HG02938 (cell line): ENCODE results near the gene GZF1.

Source experiments
- ATAC-seq: cut with Tn5 transposase; IDR thresholded peaks from one replicate; pipeline ENCODE4 v1.9.1; 2021; ENCODE audit warnings: mild to moderate bottlenecking, moderate library complexity; ENCODE audit not compliant: unreplicated experiment

Gene GZF1

DNA sequence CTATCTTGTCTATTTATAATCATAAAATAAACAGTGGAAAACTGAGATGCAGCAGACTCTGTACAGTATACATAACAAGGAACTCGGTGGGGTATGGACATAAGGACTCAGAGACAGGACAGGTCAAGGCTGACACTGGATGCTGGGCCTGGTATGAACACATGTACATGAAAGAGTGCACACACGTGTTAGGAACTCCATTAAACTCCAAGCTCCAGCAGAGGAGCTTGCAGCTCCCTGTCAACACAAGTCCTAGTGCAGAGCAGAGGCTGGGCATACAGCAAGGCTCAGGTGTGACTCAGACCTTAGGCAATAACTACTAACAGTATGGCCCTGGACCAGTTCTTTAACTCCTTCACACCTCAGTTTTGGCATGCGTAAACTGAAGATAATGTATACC lies 42.2 kb downstream of the GZF1 start:
- ATAC-seq, result no peak

DNA sequence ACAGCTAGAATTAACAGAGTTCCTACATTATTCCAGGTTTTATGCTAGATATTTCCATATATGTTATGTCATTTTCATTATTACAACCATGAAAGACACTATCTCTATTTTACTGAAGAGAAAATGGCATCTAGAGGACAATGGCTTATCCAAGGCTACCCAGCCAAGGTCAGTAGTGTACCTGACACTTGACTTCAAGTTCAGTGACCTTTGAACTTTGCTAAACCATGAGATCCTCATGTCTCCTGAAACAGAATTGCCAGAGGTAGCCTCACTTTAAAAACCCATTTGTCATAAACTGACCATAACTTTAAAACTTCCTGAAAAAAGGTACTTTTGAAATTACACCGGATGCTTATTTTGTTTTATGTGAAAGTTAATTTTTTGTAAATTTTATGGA lies 44.9 kb downstream of the GZF1 start:
- ATAC-seq, result no peak

DNA sequence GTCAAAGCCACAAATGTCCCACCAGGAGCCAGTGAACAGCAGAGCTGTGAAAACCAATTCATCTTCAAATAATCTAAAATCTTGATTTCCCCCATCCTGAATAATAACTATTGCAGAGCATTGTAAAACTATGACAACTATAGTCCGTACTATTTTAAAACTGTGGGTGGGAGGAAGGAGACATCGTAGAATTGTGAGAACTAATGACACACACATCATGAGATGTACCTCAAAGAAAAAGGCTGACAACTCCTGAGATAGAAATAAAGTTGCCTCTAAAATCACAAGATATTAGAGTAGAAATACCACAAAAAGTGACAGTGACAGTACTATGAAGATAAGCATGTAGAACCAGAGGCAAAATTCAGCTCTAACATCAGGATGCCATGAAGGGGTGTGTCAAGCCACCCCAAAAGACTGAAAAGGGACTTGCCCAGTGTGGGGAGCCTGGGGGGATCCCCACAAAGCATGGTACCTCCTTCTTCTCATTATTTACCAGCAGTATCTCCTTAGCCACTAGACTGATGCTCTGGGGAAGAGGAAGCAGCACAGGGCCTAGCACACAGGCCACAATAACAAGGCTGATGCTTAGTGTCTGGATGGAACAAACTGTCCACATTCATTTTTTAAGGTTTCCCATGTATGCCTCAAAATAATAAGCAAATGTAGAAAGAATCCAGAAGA lies 45.9 kb downstream of the GZF1 start:
- ATAC-seq, result peak; percentile 83

DNA sequence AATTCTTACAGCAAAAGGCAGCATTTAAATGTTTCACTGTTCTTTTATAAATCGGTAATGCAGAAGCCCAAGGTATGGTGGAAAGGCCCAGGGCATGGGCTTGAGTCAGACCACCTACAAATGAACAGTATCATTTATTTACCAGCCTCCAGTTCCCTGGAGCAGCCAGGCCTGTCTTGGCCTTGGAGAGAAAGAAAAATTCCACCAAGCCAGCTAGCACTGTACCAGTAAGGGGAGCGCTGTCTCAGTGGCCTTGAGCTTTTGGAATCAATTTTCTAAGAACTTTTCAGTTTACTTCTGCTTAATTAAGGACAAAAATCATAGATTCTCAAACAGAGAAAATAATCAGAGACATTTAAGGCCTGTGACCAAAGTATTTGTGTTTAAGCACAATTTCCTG lies 47.0 kb downstream of the GZF1 start:
- no peak for ATAC-seq

DNA sequence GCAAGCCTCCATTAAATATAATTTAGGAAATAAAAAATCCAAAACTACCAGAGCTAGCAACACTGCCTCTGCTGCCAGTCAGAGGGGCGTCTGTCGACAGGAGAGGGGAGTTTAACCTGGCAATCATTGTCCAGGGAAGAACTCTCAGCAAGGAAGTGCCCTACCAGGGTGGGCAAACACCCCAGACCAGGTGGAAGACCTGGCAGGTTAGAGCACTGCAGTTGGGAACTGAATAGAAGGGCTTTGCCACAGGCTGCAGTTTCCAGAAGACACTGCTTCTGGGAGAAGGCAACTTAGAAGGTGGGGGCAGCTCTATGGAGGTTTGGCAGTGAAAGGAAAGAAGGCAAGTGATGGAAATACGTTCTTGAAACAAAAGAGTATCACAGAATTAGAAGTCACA lies 47.8 kb downstream of the GZF1 start:
- no peak for ATAC-seq

DNA sequence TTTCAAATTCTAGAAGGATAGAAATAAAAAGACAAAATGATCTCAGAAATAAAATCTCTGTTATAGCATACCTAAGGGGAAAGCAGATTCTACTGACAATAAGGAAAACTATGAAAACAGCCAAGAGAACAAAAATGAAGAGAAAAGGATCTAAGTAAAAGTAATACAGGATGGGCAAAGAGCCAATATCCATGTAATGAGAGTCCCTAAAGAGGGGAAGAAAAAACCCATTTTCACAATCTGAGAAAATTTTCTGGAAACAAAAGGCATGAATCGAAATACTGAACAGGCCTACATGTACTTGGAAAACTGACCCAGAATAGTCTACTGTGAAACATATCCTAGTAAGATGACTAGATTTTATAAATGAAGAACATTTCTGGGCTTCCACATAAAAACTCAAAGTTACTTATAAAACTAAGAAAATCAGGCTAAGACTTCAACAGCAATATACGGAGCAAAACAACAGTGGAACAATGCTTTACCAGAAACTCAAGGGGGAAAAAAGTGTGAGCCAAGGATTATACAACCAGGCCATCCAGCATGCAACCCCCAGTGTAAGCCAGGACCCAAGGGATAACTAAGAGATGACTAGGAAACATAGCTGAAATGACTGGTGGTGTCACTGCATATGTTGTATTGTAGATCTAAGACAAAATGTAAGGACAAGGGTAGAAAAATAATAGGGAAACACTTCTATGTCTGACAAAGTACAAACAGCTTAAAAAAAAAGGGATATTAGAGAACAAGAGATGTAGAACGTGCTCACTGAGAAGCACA lies 49.1 kb downstream of the GZF1 start:
- ATAC-seq, result no peak

DNA sequence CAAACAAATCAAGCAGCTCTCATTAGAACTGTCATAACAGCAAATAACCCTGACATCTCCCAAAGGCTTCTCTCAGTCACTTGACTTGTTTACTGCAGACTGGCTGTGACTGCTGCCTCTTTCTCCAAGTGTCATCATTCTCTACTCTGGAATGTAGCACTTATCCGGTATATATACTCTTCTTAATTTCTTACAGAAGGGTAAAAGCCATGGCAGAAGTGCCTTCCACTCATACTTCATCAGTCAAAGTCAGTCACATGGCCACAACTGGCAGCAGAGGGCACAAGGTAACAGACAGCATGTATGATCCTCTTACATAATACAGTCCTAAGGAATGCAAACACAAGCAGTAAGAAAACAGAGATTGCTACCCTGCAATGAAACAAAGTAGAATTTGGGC lies 50.0 kb downstream of the GZF1 start:
- ATAC-seq, result no peak

DNA sequence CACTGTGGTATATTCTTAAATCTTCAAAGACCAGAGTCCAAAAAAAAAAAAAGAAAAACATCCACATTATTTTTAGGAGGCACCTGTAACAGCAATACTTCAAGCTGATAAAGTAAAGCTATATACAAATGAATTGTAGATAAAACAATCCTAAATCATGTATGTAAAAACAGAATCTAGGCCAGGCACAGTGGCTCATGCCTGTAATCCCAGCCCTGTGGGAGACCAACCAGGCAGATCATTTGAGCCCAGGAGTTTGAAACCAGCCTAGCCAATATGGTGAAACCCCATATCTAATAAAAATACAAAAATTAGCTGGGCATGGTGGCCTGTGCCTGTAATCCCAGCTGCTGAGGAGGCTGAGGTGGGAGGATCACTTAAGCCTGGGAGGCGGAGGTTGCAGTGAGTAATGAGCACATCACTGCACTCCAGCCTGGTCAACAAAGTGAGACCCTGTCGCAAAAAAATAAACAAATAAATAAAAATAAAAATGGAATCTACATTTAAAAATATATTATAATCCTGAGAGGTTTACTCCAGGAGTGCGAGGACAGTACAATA lies 52.0 kb downstream of the GZF1 start:
- no peak for ATAC-seq

DNA sequence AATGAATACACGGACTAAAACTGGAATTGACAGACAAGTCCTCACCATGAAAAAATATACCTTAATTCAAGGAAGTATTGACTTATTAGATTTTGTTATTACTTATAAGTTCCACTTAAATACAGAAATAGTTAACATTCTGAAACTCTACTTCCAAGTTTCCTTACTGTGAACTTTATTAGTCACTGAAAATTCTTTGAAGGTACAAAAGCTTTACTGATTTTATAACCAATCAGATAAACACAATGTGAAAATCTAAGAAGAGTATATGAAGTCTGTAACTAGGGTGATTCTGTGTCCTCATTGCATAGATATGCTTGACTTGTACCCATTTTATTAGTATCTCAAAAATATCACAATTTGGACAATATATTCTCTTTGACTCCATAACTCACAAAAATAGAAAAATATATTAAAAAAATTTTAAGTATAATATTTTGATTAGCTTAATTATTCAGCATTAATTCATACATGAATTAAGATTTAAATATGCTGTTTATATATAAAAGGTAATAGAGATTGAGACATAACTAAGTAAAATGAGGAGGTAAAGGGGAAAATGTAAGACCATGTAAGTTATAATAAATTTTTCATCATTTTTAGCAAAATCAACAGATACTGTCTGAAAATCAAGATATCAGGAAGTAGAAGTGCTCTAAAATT lies 52.7 kb downstream of the GZF1 start:
- ATAC-seq, result no peak

DNA sequence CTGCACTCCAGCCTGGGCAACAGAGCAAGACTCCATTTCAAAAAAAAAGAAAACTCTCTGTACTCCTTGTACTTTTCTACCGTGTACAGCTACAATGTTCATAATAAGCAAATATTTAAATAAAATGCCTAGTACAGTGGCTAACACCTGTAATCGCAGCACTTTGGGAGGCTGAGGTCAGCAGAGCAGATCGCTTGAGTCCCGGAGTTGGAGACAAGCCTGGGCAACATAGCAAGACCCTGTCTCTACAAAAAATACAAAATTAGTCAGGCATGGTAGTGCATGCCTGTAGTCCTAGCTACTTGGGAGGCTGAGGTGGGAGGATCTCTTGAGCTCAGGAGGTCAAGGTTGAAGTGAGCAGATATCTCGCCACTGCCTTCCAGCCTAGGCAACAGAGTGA lies 53.6 kb downstream of the GZF1 start:
- no peak for ATAC-seq

DNA sequence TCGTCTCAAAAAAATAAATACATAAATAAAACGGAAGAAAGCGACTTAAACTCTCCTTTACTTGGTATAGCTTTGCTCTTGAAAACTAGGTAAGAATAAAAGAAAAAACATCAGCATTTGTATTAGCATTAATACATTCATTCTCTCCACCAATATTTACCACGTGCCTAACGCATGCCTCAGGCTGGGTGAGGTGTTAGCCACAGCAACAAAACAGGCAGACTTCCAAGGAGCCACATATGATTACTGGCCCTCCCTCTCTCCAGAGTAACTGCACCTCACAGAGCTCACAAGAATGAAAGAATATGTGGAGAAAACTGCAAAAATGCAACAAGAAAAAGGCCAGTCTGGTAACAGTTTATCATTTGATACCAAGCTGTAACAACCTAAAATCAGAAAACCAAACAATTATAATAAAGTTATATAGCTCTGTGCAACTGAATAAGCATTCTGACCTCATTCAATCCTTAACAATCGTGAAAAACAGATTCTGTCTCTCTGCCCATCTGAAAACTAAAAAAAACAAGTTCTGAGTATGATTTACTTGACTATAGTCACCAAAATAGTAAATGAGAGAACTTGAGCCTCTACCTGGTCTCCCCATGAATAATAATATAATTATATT lies 54.1 kb downstream of the GZF1 start:
- ATAC-seq, result no peak

DNA sequence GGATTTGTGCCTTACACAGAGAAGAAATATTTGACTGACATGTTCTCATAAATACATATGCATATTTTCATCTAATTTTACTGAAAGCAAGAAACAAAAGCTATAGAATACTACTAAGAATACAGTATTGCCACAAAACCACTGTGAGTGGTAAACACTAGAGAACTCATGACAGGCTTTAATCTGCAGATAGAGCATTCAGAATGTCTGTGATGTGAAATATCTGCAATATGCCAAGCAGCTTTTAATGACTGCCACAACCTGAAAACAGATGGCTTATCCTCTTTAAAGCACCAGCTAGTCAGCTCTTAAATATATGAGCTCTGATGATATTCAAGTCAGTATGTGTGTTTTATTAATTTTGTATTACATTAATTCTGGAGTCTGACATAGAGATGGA lies 55.9 kb downstream of the GZF1 start:
- ATAC-seq, result no peak

DNA sequence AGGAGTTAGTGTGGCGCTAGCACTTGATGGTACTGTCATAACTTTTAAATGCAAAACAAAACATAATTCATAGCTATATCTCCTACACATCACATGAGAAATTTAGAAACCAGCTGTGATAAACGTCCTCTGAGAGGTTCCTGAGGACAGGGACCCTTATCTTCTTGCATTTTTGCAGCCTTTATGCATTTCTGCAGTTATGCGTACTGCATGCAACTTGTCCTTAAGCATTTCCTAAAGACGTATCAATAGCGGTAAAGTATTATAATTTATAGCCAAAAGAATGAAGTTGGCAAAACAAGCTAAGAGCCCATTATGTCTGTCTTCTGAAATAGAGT lies 57.6 kb downstream of the GZF1 start:
- ATAC-seq, result no peak

DNA sequence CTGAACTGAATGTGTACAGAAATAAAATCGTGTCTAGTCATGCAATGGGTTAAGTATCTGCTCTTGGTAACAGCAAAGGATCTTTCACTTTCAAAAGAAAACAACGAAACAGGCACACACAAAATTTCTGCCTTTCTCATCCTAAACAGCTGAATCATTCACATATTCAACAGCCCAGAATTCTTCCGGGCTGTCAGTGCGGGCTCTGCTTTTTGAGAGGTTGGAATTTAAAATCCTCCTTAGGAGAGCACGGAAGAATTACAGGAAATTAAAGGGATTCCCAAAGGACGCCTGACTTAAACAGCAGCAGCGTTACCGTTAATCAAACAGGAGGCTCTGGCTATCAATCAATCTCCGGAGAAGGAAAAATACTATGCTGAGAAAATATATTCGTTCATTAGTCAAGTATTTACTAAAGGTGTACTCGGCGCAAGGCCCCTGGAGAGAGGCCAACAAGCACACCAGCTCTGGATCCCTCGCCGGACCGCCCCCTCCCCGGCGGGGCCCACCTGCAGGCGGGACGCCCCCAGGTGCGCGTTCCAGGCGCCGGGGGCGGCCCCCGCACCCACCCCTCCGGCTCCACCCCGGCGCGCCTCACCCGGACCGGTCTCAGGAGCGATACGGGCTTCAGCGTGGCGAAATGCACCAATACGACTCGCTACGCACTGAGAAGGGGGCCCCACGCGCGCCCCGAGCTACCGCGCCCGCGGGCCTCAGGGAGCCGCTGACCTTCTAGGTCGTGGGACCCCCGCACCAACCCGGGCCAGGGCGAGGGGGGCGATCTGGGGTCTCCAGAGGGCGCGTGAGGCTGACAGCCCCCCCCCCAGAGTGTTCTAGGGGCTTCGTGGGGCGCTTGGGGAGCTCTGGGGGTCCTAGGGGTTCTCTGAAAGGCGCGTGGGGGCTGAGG lies 58.3 kb downstream of the GZF1 start:
- ATAC-seq, result peak; percentile 35

DNA sequence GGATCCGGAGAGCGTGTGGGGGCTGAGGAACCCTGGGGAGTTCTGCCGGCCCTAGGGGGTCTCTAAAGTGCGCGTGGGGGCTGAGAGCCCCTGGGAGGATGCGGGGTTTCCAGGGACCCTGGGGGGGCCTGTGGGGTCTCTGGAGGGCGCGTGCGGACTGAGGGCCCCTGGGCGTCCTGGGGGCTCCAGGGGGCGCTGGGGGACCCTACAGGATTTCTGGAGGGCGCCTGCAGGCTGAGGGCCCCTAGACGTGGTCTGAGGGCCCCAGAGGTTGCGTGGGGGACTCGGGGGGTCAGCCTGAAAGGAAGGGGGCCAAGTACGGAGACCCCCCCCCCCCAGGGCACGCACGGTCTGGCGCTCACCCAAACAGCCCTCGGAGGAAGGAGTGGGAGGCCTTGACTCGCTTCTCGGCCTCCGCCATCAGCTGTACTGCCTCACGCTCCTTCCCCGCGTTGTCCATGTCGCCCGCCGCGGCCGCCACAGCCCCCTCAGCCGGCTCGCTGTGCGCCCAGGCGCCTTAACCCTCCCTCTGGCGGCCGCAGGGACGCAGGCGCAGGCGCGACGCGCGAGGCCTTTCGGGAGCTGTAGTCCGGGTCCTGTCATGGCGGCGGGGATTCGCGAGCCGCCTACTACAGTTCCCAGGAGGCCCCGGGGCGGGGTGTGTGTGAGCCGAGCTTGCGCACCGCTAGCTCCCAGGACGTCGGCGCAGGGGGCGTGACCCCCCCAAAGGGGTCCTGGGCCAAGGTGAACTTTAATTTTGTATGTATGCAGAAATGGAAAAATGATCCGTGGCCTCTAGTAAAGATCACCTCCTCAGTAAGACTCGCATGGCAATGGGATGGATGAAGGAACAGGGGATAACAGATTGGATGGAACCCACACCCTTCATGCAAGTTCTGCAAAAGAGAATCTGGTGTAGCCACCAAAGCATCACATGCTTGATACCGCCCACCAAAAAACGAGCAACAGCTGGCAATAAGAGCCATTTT lies 59.3 kb downstream of the GZF1 start, which contains the start of gene NAPB:
NAPB (minus strand) TSS at position 546 of the 989 bp plus-strand sequence; CDS start at position 460, 86 bp downstream.
- ATAC-seq, result peak; percentile 93
